MCF 10A (cell line): Measurements from ENCODE around the gene UTP25. TPM values are rescaled to one million over a fixed set of nuclear protein-coding genes. Genes with fewer than 3 reads are reported as not detected.

ENCODE experiments used
- BruUV-seq: library from RNA; stranded (reverse); fragments of 400-500 nt; replicated peaks from 2 replicates; lab custom pipeline; 2021; lab: Mats Ljungman, UMichigan
- CTCF ChIA-PET: fragments of 300-600 bp; sonication (Branson Sonifier 250); formaldehyde crosslinking; extraction: SDS; loops from one replicate; lab custom pipeline; 2021; ENCODE audit warnings: antibody characterized with exemption, inconsistent platforms; lab: Yijun Ruan, JAX
- POLR2A ChIA-PET: fragments of 300-600, 350-650 bp; sonication (Branson Sonifier 250); formaldehyde crosslinking; extraction: SDS; loops from one replicate; lab custom pipeline; 2020; ENCODE audit warnings: antibody characterized with exemption, inconsistent platforms; lab: Yijun Ruan, JAX
- DNase-seq: peaks from one replicate; pipeline ENCODE4 v3.0.0-alpha.2; 2018; ENCODE audit not compliant: unreplicated experiment
- H3K27ac Mint-ChIP-seq: one replicate; pipeline ENCODE4 v1.8.0; 2022; ENCODE audit warnings: mild to moderate bottlenecking, low read depth, mixed read lengths; ENCODE audit not compliant: unreplicated experiment
- H3K27me3 Mint-ChIP-seq: one replicate; pipeline ENCODE4 v1.8.0; 2022; ENCODE audit warnings: mixed read lengths; ENCODE audit not compliant: insufficient read depth, unreplicated experiment
- H3K36me3 Mint-ChIP-seq: one replicate; pipeline ENCODE4 v1.8.0; 2022; ENCODE audit warnings: mild to moderate bottlenecking, moderate library complexity, mixed read lengths; ENCODE audit not compliant: insufficient read depth, unreplicated experiment
- H3K4me1 Mint-ChIP-seq: one replicate; pipeline ENCODE4 v1.8.0; 2022; ENCODE audit warnings: mixed read lengths; ENCODE audit not compliant: insufficient read depth, unreplicated experiment
- H3K4me3 Mint-ChIP-seq: one replicate; pipeline ENCODE4 v1.8.0; 2022; ENCODE audit warnings: mild to moderate bottlenecking, moderate library complexity, mixed read lengths; ENCODE audit not compliant: unreplicated experiment
- H3K9me3 Mint-ChIP-seq: one replicate; pipeline ENCODE4 v1.8.0; 2022; ENCODE audit warnings: mixed read lengths; ENCODE audit not compliant: unreplicated experiment
- intact Hi-C: fragments of 100-400 bp; cut with micrococcal nuclease; formaldehyde crosslinking; loops from 2 replicates; pipeline ENCODE4 v1.14.1; 2022
- total RNA-seq: library from RNA; stranded (reverse); gene quantifications from 2 replicates; pipeline ENCODE4 v1.2.3, GENCODE V29; 2022
- TF ChIP-seq, protein P1 (sequence below): fragments of 200-600 bp; IDR thresholded peaks from one replicate; pipeline ENCODE4 v1.8.0; 2022; ENCODE audit warnings: antibody characterized with exemption, mild to moderate bottlenecking; ENCODE audit not compliant: unreplicated experiment

UTP25 gene
- total RNA-seq, 1 experiment from 2014 or later: 23.8 TPM

DNA sequence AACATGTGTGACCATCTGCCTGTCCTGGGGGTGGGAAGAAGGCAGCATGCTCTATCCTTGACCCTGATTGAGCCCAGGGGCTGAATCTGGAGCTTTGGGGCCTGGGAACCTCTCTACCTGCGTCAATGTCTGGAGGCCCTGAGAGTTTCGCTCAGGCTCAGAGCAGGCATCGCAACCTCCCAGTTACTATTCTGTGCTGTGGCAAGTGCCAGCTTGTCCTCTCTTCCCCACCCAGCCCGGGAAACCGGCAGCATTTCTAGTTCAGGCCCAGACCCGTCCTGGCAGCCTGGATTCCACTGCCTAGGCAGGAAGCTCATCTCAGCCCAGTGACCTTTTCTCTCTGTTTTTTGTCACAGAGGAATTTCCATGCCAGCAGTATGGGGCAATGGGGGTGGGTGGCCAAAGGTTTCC lies 11.8 kb upstream of the UTP25 start:
- Mint-ChIP-seq H3K27me3 (no peaks in the 10 kb centered on the region), H3K27ac (peak overlapping the region; percentile 91), H3K4me1 (peaks cover 29% of the 10 kb centered on the region), H3K36me3 (peaks cover 10% of the 10 kb centered on the region), H3K4me3 (peak overlapping the region; percentile 44), H3K9me3 (no peaks in the 10 kb centered on the region)
- intact Hi-C loops: loop anchor here (1.0 kb wide), 1 partner anchor 8 kb away; no protein-coding TSS in a partner anchor
- ChIA-PET POLR2A (interaction anchor here (0.6 to 21.0 kb wide), 44 partner anchors 4 to 1993 kb away, joined by 3 to 1382 read pairs (median 4); partner anchors contain the start of genes C1orf74, IRF6, LAMB3 and SLC30A1), CTCF (interaction anchor here (0.6 to 30.3 kb wide), 19 partner anchors 2 to 991 kb away, joined by 3 to 1144 read pairs (median 5); partner anchors contain the start of genes C1orf74, IRF6 and UTP25)
- no TSS peak for BruUV-seq
- DNase-seq: peak; percentile 100
- TF ChIP-seq, protein P1, sequence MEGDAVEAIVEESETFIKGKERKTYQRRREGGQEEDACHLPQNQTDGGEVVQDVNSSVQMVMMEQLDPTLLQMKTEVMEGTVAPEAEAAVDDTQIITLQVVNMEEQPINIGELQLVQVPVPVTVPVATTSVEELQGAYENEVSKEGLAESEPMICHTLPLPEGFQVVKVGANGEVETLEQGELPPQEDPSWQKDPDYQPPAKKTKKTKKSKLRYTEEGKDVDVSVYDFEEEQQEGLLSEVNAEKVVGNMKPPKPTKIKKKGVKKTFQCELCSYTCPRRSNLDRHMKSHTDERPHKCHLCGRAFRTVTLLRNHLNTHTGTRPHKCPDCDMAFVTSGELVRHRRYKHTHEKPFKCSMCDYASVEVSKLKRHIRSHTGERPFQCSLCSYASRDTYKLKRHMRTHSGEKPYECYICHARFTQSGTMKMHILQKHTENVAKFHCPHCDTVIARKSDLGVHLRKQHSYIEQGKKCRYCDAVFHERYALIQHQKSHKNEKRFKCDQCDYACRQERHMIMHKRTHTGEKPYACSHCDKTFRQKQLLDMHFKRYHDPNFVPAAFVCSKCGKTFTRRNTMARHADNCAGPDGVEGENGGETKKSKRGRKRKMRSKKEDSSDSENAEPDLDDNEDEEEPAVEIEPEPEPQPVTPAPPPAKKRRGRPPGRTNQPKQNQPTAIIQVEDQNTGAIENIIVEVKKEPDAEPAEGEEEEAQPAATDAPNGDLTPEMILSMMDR: no peak

DNA sequence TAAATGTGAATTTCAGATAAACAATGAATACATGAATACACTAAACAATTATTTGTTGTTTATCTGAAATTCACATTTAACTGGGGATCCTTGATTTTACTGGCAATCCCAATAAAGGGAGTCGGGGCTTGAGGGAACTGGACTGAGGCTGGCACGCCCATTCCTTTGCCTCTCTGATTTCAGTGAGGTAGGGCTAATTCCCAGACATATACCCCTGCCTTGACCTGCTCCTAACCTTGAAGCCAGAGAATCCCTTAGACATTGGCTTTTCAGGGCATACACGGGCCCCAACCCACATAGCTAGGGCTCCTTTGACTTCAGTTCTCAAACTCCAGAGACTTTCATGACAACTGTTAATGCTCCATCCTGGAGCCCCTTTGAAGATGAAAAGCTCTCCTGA lies 10.8 kb upstream of the UTP25 start:
- Mint-ChIP-seq H3K27me3 (no peaks in the 10 kb centered on the region), H3K4me1 (peaks cover 29% of the 10 kb centered on the region), H3K36me3 (peaks cover 10% of the 10 kb centered on the region), H3K27ac (peak overlapping the region; percentile 91), H3K9me3 (no peaks in the 10 kb centered on the region), H3K4me3 (peak overlapping the region; percentile 44)
- BruUV-seq: no TSS peak
- peak; percentile 59 for DNase-seq
- CTCF ChIA-PET: interaction anchor here (0.6 to 30.3 kb wide), 9 partner anchors 1 to 1865 kb away, joined by 3 to 1144 read pairs (median 8); partner anchors contain the start of genes IRF6 and UTP25
- POLR2A ChIA-PET: interaction anchor here (0.7 to 21.0 kb wide), 27 partner anchors 5 to 1762 kb away, joined by 3 to 1382 read pairs (median 7); partner anchors contain the start of genes C1orf74, CAMK1G, IRF6 and LAMB3
- intact Hi-C loops: loop anchor here (1.0 kb wide), 1 partner anchor 9 kb away; no protein-coding TSS in a partner anchor
- TF ChIP-seq, protein P1: no peak

DNA sequence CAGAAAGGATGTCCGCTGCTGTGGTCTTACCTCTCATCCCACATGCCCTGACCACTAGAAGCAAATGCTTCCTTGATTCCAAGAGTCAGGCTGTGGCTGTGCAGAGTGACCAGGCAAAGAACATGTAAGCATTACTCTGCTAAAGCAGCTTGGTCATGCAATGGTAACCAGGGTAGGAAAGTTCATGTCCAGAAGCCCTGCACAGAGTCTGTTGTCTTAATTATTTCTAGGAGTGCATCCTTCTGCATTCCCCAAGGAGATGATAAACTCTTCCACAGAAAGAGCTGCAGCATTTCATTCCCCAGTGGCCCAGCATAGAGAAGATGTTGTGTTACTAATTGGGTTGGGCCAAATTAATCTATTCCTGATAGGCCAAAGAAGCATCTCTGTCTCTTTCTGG lies 10.1 kb upstream of the UTP25 start:
- H3K36me3 Mint-ChIP-seq: peaks cover 10% of the 10 kb centered on the region
- H3K27ac Mint-ChIP-seq: peak overlapping the region; percentile 91
- intact Hi-C loops: no loop called here
- H3K9me3 Mint-ChIP-seq: no peaks in the 10 kb centered on the region
- no peak for DNase-seq
- POLR2A ChIA-PET: interaction anchor here (1.0 to 21.0 kb wide), 15 partner anchors 5 to 406 kb away, joined by 3 to 1382 read pairs (median 9); partner anchors contain the start of genes C1orf74, IRF6, LAMB3 and UTP25
- no peaks in the 10 kb centered on the region for H3K27me3 Mint-ChIP-seq
- TF ChIP-seq, protein P1: no peak
- H3K4me3 Mint-ChIP-seq: no peak overlapping the region
- CTCF ChIA-PET: interaction anchor here (0.6 to 30.3 kb wide), 11 partner anchors 0 to 1729 kb away, joined by 3 to 1144 read pairs (median 4); partner anchors contain the start of genes IRF6 and UTP25
- peaks cover 27% of the 10 kb centered on the region for H3K4me1 Mint-ChIP-seq
- BruUV-seq: no TSS peak

DNA sequence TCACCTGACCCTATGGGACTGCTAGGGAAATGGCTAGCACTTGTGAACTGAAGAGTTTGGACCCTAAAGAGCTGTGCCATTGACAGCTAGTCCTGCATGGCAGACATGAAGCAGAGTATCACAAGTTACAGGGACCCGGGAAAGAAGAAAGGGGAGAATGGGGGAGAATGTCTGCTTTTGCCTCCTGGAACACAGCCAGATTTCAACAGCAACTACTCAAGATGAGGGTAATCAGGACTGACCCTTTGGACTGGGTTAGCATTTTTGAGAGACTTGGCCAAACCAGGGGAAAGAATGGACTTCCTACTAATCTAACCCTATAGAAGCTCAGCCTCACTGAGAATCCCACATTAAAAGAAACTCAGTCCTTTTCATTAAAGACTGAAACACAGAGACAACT lies 8.7 kb upstream of the UTP25 start:
- no peaks in the 10 kb centered on the region for H3K9me3 Mint-ChIP-seq
- TF ChIP-seq, protein P1: no peak
- H3K27me3 Mint-ChIP-seq: no peaks in the 10 kb centered on the region
- no peak overlapping the region for H3K27ac Mint-ChIP-seq
- DNase-seq: peak; percentile 13
- no peak overlapping the region for H3K4me3 Mint-ChIP-seq
- ChIA-PET POLR2A (interaction anchor here (0.8 to 21.0 kb wide), 6 partner anchors 4 to 33 kb away, joined by 3 to 1382 read pairs (median 36); partner anchors contain the start of genes C1orf74, IRF6 and UTP25), CTCF (interaction anchor here (0.6 to 30.3 kb wide), 9 partner anchors 1 to 250 kb away, joined by 3 to 1144 read pairs (median 12); partner anchors contain the start of genes IRF6 and UTP25)
- peaks cover 10% of the 10 kb centered on the region for H3K36me3 Mint-ChIP-seq
- no TSS peak for BruUV-seq
- intact Hi-C loops: no loop called here
- peaks cover 38% of the 10 kb centered on the region for H3K4me1 Mint-ChIP-seq
